Measurements from ENCODE around the gene OR6C65.

GRCh38 chr12:55445357-55445756 is 45.0 kb downstream of the OR6C65 start:
- TF ChIP-seq EZH2 (IDR thresholded peaks at IDR 0.05; ENCODE audit: borderline replicate concordance, low read depth, low read length, severe bottlenecking) (no peak), CTCF (IDR thresholded peaks at IDR 0.05; ENCODE audit: borderline replicate concordance, extremely low read depth, low read length, poor library complexity, severe bottlenecking) (no peak)
